ENCODE measurements around the gene CD55.

DNA sequence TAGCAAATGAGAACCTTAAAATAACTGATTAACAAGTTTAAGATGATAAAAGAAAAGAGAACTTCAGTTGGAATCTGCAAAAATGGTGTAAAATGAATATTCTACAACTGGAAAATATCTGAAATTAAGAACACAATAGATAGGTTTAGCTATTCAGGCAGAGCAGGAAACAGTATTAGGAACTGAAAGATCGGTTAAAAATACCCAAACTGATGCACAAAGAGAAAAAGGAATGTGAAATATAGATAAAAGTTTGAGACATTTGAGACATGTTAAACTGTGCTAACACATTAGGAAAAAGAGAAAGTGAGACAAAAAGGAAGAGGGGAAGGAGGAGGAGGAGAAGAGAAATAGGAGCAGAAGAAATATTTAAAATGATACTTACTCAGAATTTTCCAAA is 12.1 kb downstream of the CD55 start:
- TF ChIP-seq CTCF (conservative IDR thresholded peaks at IDR 0.05; ENCODE audit: low read depth, low read length) = no peak
- no peak for TF ChIP-seq EZH2 (IDR thresholded peaks at IDR 0.05; ENCODE audit: low read length, unreplicated experiment)

All from PC-3 (cell line).